NCI-H2227 treated with DMSO at 0.1 percent for 48 hours (cell line): ENCODE results near the gene SNIP1.
A peak's percentile ranks its signal among the peaks of the same experiment; 100 is the strongest.
"Not testable (repeated sequence)": the region's sequence is repeated elsewhere in the genome, so short reads cannot be mapped to it uniquely, and the experiment has no call there.

Experiments
- DNase-seq: peaks from one replicate; lab custom pipeline; 2025; lab: John Stamatoyannopoulos, UW

SNIP1 gene

DNA sequence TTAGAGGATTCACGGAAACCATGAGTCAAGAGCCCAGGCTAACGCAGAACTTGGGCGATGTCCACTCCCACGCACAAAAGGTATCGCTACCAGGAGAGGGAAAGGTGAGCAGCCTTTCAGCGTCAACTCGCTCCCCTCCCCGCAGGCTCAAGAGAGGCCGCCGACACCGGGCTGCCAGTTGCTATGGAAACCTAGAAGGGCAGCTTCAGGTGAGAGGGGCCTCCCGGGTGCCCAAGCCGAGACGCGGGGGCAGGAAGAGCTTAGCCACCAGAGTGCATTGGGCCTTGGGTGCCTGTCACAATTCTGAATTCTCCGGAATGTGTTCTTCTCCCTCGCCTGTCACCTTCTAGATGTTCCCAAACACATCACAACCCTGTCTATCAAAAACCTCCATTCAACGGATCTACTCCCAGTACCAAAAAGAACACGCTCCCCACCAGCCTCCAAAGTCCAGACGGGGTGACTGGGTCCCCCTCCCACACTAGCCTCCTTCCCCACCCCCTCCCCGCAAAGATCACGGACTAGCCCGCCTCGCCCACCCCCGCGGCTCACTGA is 40.2 kb downstream of the SNIP1 start:
- peak; percentile 35 for DNase-seq

DNA sequence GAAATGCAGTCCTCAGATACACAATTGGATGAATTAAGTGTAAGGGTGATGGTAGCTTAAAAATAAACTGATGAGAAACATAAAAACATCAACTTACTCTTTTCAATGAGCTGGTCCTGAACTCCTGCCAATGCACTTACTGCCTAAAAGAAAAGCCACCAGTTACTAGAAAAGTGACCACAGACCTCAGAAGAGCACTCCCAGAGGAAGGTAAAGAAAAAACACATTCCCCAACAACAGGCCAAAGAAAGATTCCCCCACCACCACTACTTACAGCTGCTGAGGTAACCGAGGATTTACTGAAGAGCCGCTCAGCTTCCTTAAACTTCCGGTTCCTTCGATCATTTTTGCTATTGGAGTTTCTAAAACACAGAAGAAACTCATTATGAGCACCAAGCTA is 44.9 kb downstream of the SNIP1 start:
- DNase-seq = peak; percentile 10

DNA sequence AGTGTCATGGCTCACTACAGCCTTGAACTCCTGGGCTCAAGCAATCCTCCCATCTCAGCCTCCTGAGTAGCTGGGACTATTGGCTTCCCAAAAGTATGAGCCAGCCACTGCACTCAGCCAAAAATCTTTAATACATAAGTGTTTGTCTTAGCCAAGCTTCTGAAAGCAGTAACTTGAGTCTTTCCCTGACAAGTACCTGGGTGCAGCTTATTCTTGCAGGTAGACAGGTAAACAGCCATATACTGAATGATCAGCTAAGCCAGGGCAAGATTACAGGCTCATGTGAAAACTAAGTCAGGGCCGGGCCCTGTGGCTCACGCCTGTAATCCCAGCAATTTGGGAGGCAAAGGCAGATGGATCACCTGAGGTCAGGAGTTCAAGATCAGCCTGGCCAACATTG is 47.4 kb downstream of the SNIP1 start:
- no peak for DNase-seq

DNA sequence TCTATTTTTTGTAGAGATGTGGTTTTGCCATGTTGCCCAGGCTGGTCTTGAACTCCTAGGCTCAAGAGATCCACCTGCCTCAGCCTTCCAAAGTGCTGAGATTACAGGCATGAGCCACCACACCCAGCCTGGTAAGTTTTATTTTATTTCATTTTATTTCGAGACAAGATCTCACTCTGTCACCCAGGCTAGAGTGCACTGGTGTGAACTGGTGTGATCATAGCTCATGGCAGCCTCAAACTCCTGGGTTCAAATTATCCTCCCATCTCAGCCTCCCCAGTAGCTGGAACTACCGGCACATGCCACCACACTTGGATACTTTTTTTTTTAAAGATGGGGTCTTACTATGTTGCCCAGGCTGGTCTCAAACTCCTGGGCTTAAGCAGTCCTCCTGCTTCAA is 51.3 kb downstream of the SNIP1 start:
- not testable (repeated sequence) for DNase-seq

DNA sequence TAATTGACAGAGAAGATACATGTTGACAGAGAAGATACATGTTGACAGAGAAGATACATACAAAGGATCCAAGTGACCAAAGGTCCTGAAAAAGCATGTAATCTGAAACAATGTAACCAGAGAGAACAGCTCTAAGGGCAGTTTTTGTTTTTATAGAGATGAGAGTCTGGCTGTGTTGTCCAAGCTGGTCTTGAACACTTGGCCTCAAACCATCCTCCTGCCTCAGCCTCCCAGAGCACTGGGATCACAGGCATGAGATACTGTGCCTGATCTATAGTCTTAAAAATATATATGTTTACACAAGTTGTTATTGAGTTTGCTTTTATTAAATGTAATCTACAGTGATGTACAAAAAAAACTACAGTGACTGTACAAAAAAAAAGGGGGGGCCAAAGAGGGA is 52.0 kb downstream of the SNIP1 start:
- DNase-seq = no peak

DNA sequence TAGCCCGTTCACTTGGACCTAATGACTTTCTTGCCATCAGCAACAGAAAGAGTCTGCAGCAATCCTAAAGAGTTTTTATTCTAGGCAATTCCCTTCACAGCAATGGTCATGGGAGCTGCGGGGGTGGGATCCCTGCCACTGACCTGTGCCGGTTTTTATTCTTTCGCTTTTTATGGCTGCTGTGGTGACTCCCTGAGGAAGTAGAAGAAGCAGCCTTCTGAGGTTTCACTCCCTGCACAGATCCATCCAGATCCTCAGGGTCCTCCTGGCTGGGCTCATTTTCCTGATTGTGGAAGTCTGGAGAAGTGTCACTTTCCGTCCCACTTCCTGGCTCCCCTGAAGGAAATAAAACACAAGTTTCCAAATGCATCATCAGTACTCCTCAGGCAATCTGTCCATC is 52.4 kb downstream of the SNIP1 start:
- DNase-seq = no peak

DNA sequence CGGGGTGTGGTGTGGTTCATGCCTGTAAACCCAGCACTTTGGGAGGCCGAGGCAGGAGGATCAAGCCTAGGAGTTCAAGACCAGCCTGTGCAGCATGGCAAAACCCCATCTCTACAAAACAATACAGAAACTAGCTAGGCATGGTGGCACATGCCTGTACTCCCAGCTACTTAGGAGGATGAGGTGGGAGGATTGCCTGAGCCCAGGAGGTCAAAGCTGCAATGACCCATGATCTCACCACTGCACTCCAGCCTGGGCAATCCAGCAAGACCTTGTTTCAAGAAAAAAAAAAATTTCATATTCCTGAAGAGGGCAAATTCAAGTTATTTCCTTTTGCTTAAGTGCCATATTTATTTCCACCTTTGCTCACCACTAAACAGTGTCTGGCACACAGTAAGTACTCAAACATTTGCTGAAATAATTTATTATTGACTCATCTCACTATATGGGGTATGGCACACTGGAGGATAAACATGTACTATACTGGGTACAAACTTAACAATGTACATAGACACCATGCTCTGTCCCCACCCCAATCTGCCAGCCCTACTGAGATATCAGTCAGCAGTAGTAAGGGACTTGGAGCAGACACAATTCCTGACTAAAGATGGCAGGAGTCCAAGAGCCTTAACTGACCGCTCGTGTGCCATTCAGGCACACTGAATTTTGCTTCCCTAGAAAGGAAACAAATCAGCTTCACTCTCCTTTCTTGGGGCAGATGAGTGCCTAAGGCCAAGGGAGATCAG is 55.0 kb downstream of the SNIP1 start:
- DNase-seq = no peak

DNA sequence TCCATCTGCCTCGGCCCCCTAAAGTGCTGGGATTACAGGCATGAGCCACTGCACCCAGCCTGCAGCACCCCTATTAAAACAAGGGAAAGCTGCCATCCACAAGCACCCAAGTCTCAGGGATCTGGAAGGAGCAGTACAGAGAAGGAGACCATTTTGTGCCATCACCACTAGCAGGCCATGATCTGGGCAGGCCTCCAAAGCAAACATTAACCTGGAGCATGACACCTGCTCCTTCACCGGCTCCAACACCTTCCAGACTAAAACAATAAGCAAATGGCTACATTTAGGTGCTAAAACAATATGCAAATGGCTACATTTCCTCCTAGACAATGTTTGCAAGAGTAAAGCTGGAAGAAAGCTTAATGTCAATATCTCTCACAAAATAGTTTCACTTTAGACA is 56.3 kb downstream of the SNIP1 start:
- DNase-seq = no peak

DNA sequence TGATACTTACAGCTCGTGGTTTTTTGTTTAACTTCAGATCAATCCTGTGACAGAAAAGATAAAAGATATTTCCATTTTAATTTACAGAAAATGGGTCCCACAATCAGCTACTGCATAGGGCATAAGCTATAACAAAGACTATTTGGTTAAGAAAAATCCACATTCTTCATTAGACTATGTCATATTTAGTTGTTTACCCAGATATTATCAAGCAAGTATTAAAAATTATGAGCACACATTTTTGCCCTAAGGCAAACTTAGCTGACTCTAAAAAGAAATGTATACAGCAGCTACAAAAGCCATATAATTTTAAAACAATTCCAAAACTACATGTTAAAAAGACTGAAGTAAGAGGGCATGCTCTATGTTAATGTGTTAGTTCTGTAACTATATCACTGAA is 58.2 kb downstream of the SNIP1 start:
- DNase-seq = no peak

DNA sequence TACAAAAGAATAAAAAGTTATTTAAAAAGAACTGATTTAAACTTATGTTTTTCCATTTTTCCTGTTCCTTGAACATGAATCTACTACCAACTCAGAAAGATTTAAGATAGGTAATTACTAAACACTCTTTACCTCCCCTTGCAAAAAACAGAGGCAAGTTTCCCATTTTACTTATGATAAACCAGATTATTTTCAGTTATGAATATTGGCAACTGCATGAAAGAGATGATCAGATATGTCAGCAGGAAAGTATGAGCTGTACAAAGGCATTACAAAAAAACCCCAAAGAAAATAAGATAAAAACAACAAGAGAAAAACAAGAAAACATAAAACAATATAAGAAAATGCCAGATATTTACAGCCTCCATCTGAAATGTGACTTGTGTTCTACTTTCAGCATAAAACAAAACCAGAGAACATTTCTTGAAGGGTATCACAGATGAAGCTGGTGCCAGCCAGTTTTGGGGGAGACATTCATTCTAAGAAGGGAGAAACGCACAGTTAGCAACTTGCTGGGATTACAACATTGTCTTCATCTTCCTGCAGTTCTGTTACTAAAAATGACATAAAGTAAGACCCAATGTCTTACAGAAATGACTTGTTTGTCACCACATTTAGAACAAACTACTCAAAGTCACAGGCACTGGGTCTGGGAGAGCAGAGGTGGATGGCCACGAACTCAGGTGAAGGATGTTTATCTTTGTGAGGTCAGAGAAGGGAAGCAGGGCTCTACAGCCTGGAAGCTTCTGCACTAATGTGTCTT is 60.6 kb downstream of the SNIP1 start:
- DNase-seq = no peak

DNA sequence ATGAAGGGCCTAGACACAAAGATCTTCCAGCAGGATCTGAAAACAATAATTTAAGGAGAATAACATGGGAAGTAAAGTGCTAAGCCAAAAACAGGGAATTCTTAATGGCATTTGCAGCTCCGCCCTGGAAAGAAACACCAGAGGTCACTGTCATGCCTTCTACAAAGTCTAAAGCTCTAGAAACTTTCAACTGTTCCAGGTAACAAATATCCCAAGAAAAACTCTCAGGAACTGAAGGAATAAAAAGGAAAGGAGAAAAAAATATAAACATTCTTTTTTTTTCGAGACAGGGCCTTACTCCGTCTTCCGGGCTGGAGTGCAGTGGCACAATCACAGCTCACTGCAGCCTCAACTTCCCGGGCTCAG is 66.5 kb downstream of the SNIP1 start:
- no peak for DNase-seq

DNA sequence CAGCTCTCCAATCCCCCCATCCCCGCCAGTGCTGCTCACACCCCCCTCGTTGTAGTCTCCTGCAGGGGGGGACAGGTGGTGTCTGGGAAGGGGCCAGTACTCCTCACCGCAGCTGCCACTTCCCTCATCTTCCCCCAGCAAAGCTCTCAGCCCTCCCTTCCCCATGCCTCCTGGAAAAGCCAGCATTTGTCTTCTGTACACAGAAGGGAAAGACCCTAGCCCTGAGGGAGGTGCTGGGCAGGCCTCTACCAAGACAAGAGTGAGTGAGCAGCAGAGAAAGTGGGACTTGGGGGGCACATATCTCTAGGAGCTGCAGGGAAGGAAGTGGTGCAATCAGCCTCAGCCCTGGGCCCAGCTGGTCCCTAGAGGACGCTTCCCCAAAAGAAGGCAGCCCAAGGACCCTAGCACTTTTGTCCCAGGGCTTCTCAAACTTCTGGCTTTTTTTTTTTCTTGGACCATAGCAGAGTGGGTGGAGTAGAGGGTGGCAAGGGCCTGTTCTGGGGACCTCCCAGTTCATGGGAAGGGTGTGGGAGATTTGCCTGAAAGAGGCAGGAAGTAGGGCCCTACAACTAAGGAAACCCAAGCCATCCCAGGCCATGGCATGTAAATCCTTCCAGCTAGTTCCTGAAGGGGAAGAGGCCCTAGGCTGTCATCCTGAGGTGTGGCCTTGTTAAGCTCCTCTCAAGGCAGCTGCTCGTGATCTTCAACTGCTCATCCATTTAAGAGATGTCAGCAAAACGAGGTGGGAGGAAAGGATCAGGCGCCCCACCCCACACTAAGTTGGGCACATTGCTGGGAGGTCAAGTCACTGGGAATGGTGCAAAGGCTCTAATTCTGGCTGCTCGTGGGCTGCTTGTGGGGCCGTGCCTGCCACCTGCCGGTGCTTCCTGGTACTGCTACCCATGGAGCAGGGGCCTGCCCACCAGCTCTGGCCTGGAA is 67.1 kb downstream of the SNIP1 start:
- peak; percentile 22 for DNase-seq

DNA sequence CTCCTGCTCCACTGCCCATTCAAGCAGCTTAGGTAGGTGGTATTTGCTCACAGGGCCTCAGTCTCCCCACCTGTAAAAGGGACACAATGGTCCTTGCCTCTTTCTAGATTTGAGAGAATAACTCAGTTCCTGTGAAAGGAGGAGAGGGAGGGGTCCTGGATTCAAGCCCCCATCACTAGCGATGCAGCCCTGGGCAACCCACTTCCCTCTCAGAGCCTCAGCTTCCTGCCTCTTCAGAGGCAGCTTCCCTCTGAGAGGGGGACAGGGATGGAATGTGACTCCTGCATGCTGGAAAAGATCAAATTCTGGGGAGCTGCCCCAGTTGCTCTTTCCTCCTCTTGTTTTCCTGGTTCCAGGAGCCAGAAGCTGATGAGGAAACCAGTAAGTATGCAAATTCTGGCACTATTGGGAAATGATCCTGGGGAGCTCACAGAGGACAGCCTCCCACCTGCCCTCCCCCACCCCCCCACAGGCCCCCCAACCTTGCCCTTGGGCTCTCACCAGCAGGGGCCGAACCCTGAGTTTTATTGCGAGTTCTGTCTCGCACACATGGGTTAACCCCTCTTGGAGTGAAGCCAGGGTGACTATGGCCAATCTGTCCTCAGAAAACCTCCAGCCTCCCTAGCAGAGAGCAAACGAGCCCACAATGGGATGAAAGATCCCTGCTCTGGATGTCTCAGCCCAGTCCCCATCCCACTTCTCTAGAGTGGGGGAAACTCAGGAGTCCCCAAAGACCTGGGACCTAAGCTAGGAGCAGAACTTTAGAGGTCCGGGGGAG is 68.0 kb downstream of the SNIP1 start:
- no peak for DNase-seq
